Measurements from ENCODE around the gene SELENBP1.

The SELENBP1 gene

GRCh38 chr1:151384584-151384983 lies 12.1 kb upstream of the SELENBP1 start:
- Histone ChIP-seq H3K27ac (no peak overlapping the region), H3K4me3 (no peak overlapping the region), H3K36me3 (no peaks in the 10 kb centered on the region), H3K9me3 (no peaks in the 10 kb centered on the region), H3K4me1 (no peaks in the 10 kb centered on the region), H3K9ac (no peak overlapping the region), H3K27me3 (no peaks in the 10 kb centered on the region), H3K4me2 (no peak overlapping the region), H4K20me1 (no peaks in the 10 kb centered on the region)
- TF ChIP-seq Cebpa-rat (IDR thresholded peaks at IDR 0.05): no peak

- Histone ChIP-seq H3K4me3 (no peak overlapping the region), H3K4me2 (no peak overlapping the region), H3K36me3 (no peaks in the 10 kb centered on the region), H3K27me3 (no peaks in the 10 kb centered on the region), H3K27ac (no peak overlapping the region), H4K20me1 (no peaks in the 10 kb centered on the region), H3K9ac (no peak overlapping the region), H3K9me3 (no peaks in the 10 kb centered on the region), H3K4me1 (peaks cover 9% of the 10 kb centered on the region; the same call in 1 of the 2 replicates)
- TF ChIP-seq Cebpa-rat (IDR thresholded peaks at IDR 0.05): no peak
Measured at GRCh38 chr1:151377150-151377884, 4.8 kb upstream of the SELENBP1 start.

- Histone ChIP-seq H4K20me1 (no peaks in the 10 kb centered on the region), H3K4me2 (no peak overlapping the region), H3K27me3 (no peaks in the 10 kb centered on the region), H3K36me3 (no peaks in the 10 kb centered on the region), H3K4me3 (no peak overlapping the region), H3K4me1 (peaks cover 31% of the 10 kb centered on the region), H3K27ac (no peak overlapping the region), H3K9ac (no peak overlapping the region), H3K9me3 (no peaks in the 10 kb centered on the region)
- TF ChIP-seq Cebpa-rat (IDR thresholded peaks at IDR 0.05): no peak
Measured at GRCh38 chr1:151373196-151373595, 691 bp upstream of the SELENBP1 start.

GRCh38 chr1:151371370-151372057 lies 991 bp downstream of the SELENBP1 start:
- no peak for TF ChIP-seq Cebpa-rat (IDR thresholded peaks at IDR 0.05)
- no peak overlapping the region for H3K27ac ChIP-seq
- H4K20me1 ChIP-seq: no peaks in the 10 kb centered on the region
- peaks cover 31% of the 10 kb centered on the region for H3K4me1 ChIP-seq
- no peaks in the 10 kb centered on the region for H3K9me3 ChIP-seq
- no peaks in the 10 kb centered on the region for H3K36me3 ChIP-seq
- H3K27me3 ChIP-seq: no peaks in the 10 kb centered on the region
- no peak overlapping the region for H3K4me2 ChIP-seq
- no peak overlapping the region for H3K9ac ChIP-seq
- H3K4me3 ChIP-seq: no peak overlapping the region

- Histone ChIP-seq H3K9me3 (no peaks in the 10 kb centered on the region), H4K20me1 (no peaks in the 10 kb centered on the region), H3K27me3 (no peaks in the 10 kb centered on the region), H3K4me1 (peaks cover 31% of the 10 kb centered on the region), H3K4me2 (peak overlapping the region; percentile 60), H3K4me3 (no peak overlapping the region), H3K36me3 (no peaks in the 10 kb centered on the region), H3K9ac (peak overlapping the region; percentile 21; the same call in 1 of the 2 replicates), H3K27ac (peak overlapping the region; percentile 76)
- no peak for TF ChIP-seq Cebpa-rat (IDR thresholded peaks at IDR 0.05)
Measured at GRCh38 chr1:151370211-151370911, 2.1 kb downstream of the SELENBP1 start.

DNA sequence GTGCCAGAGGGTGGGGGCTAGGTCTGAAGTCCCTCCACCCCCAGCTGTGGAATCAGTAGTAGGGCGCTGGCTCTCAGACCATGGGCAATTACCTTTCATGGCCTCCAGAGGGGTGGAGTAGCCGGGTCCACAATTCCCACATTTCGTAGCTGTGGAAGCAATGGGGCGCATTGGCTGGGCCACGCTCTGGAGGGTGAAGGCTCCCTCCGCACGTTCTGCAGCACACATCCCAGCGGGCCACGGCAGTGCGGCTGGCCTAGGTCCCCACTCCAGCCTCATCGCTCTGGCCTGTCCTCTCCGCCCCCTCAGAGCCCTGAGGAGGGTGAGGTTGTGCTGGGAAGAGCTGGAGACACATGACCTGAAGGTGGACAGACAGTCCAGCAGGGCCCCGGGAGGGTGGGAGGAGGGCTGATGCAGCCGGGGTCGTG lies 2.9 kb downstream of the SELENBP1 start:
- 0 out of 2 replicates have a peak overlapping the region, but pooled peaks have one; percentile 21 for H3K9ac ChIP-seq
- no peaks in the 10 kb centered on the region for H3K9me3 ChIP-seq
- peak overlapping the region; percentile 60 for H3K4me2 ChIP-seq
- H3K27me3 ChIP-seq: no peaks in the 10 kb centered on the region
- no peak for TF ChIP-seq Cebpa-rat (IDR thresholded peaks at IDR 0.05)
- H3K4me3 ChIP-seq: no peak overlapping the region
- H4K20me1 ChIP-seq: no peaks in the 10 kb centered on the region
- H3K36me3 ChIP-seq: no peaks in the 10 kb centered on the region
- peak overlapping the region; percentile 76 for H3K27ac ChIP-seq
- H3K4me1 ChIP-seq: peaks cover 31% of the 10 kb centered on the region

DNA sequence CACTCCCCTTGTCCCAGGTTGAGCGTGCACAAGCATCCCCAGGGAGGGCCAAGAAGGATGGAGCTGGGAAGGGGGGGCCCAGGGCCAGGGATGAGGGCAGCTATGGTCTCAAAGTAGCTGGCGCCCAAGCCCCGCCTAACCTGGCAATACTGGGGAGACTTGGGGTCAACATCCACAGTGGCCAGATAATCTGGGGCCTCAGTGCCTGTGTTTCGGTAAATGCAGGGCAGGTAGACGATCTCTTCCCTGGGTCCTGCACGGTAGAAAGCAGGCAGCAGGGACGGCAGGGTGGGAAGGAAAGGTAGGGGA lies 3.2 kb downstream of the SELENBP1 start:
- H3K4me1 ChIP-seq: peaks cover 30% of the 10 kb centered on the region
- H3K9me3 ChIP-seq: peaks cover 4% of the 10 kb centered on the region; the same call in 1 of the 2 replicates
- TF ChIP-seq Cebpa-rat (IDR thresholded peaks at IDR 0.05): no peak
- H3K27me3 ChIP-seq: no peaks in the 10 kb centered on the region
- no peak overlapping the region for H3K4me3 ChIP-seq
- H4K20me1 ChIP-seq: no peaks in the 10 kb centered on the region
- peak overlapping the region; percentile 60 for H3K4me2 ChIP-seq
- peak overlapping the region; percentile 76 for H3K27ac ChIP-seq
- H3K9ac ChIP-seq: no peak overlapping the region
- no peaks in the 10 kb centered on the region for H3K36me3 ChIP-seq

DNA sequence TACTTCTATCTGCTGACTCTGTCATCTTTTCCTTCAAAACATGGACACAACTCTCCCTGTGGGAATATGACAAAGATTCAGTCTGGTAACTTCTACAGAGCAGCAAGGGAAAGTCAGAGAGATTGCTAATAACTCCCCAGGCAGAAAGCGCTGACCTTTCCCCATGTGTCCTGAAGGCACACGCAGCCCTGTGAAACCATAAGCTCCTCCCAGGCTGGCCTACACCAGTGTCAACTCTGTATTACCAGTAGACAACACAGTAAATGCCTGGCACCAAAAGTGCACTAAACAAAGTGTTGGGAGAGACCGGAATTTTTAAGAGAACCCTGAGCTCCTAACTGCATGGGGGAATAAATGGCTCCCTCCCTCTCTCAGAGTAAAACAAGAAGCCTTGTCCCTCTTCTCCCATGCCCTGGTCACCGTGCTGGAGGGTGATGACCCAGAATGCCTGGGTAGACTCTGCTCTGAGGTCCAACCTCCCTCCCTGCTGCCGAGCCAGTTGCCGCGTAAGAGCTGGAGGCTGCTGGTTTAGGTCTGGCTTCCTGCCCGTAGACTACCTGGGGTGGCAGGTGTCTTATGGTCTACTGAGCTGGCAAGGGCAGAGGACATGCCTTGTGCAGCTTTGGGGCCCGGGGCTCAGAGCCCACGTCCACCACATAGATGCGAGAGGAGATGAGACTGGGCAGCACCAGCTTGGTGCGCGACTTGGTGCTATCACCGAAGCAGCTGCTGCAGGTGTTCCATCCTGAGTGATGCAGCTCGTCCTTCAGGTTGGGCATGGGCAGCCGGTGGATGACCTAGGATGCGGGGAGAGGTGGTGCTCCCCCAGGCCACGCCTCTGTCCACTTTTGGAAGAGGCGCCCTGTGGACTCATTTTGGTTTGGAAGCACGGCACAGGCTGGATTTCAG lies 3.9 kb downstream of the SELENBP1 start:
- H3K9me3 ChIP-seq: peaks cover 8% of the 10 kb centered on the region
- H3K4me2 ChIP-seq: no peak overlapping the region
- H4K20me1 ChIP-seq: no peaks in the 10 kb centered on the region
- no peaks in the 10 kb centered on the region for H3K36me3 ChIP-seq
- no peak overlapping the region for H3K4me3 ChIP-seq
- H3K9ac ChIP-seq: no peak overlapping the region
- H3K4me1 ChIP-seq: peaks cover 24% of the 10 kb centered on the region
- H3K27me3 ChIP-seq: no peaks in the 10 kb centered on the region
- H3K27ac ChIP-seq: 0 out of 2 replicates have a peak overlapping the region, but pooled peaks have one; percentile 76
- TF ChIP-seq Cebpa-rat (IDR thresholded peaks at IDR 0.05): no peak

All from BLaER1 (cell line).